Measurements from ENCODE around the gene RCSD1.

DNA sequence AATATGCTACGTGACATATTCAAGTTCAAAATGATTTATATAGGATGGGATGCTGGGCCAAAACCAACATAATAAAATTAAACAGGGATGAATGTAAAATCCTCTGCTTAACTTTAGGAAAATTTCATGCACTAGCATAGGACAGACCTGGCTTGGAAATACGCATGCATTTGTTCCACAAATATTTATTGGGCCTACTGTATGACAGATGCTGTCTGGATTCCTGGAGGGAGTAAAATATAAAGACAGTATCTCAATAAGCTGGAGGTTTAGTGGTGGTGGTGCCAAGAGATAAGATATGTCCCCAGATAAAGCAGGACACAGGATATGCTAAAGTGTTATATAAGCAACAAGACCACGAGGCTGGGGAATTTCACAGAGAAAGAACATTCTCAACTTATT is 15.1 kb downstream of the RCSD1 start:
- TF ChIP-seq REST (IDR thresholded peaks at IDR 0.05; ENCODE audit: low read depth) (no peak), RAD21 (IDR thresholded peaks at IDR 0.05; ENCODE audit: low read depth) (no peak)
